ENCODE measurements around the gene SLC25A27.
"Not testable (repeated sequence)": the region's sequence is repeated elsewhere in the genome, so short reads cannot be mapped to it uniquely, and the experiment has no call there.

SLC25A27 gene

GRCh38 chr6:46652603-46653438 lies at the start of gene SLC25A27, which contains the start of gene CYP39A1:
Gene SLC25A27, plus strand, starts transcription at chr6:46652975. Its CDS starts 218 bp downstream, at chr6:46653193.
Gene CYP39A1, minus strand, starts transcription at chr6:46652818. Its CDS starts 236 bp downstream, at chr6:46652582.
- DNase-seq: peak; percentile 96

- DNase-seq: no peak
These were observed 47.5 kb upstream of the SLC25A27 start for GRCh38 chr6:46605091-46605797.

- DNase-seq: peak; percentile 74
These were observed 46.4 kb upstream of the SLC25A27 start for GRCh38 chr6:46606338-46606737.

- DNase-seq: no peak
These were observed 41.8 kb upstream of the SLC25A27 start for GRCh38 chr6:46610862-46611553.

GRCh38 chr6:46612645-46613044 lies 40.1 kb upstream of the SLC25A27 start:
- DNase-seq: no peak

GRCh38 chr6:46618726-46619125 lies 34.0 kb upstream of the SLC25A27 start:
- no peak for DNase-seq

GRCh38 chr6:46626228-46626909 lies 26.4 kb upstream of the SLC25A27 start:
- DNase-seq: peak; percentile 57

GRCh38 chr6:46626976-46627375 lies 25.8 kb upstream of the SLC25A27 start:
- DNase-seq: no peak

- no peak for DNase-seq
These were observed 24.3 kb upstream of the SLC25A27 start for GRCh38 chr6:46628498-46628897.

- DNase-seq: no peak
These were observed 23.8 kb upstream of the SLC25A27 start for GRCh38 chr6:46628976-46629375.

GRCh38 chr6:46629691-46630090 lies 23.1 kb upstream of the SLC25A27 start:
- DNase-seq: no peak

- no peak for DNase-seq
These were observed 20.7 kb upstream of the SLC25A27 start for GRCh38 chr6:46632053-46632452.

- DNase-seq: no peak
These were observed 17.3 kb upstream of the SLC25A27 start for GRCh38 chr6:46635462-46635861.

GRCh38 chr6:46637145-46637544 lies 15.6 kb upstream of the SLC25A27 start:
- no peak for DNase-seq

GRCh38 chr6:46637933-46638332 lies 14.8 kb upstream of the SLC25A27 start:
- no peak for DNase-seq

GRCh38 chr6:46638650-46639049 lies 14.1 kb upstream of the SLC25A27 start:
- DNase-seq: no peak

GRCh38 chr6:46642928-46643751 lies 9.6 kb upstream of the SLC25A27 start:
- DNase-seq: no peak

- DNase-seq: no peak
These were observed 7.5 kb upstream of the SLC25A27 start for GRCh38 chr6:46645265-46645664.

GRCh38 chr6:46648108-46648507 lies 4.7 kb upstream of the SLC25A27 start:
- DNase-seq: not testable (repeated sequence)

- DNase-seq: no peak
These were observed 3.8 kb upstream of the SLC25A27 start for GRCh38 chr6:46648869-46649492.

- DNase-seq: no peak
These were observed 1.8 kb upstream of the SLC25A27 start for GRCh38 chr6:46651006-46651405.
